H54 (cell line): ENCODE measurements around the gene CDPF1.
"Not testable (repeated sequence)": the region's sequence is repeated elsewhere in the genome, so short reads cannot be mapped to it uniquely, and the experiment has no call there.

ENCODE experiments used
- DNase-seq: peaks from one replicate; pipeline ENCODE4 v3.0.0; 2011; ENCODE audit warnings: low spot score, mixed read lengths; ENCODE audit not compliant: insufficient read length
- FAIRE-seq: peaks from 3 replicates; lab custom pipeline; 2011; peaks lifted over from hg19 to GRCh38; lab: Jason Lieb, UNC
- POLR2A ChIP-seq: IDR thresholded peaks from 2 replicates; pipeline ENCODE4 v1.6.1; 2011; ENCODE audit warnings: low read depth, mild to moderate bottlenecking, low read length

The CDPF1 gene

GRCh38 chr22:46213052-46213451 is 37.0 kb downstream of the CDPF1 start:
- no peak for TF ChIP-seq POLR2A
- DNase-seq: no peak
- FAIRE-seq: no peak

DNA sequence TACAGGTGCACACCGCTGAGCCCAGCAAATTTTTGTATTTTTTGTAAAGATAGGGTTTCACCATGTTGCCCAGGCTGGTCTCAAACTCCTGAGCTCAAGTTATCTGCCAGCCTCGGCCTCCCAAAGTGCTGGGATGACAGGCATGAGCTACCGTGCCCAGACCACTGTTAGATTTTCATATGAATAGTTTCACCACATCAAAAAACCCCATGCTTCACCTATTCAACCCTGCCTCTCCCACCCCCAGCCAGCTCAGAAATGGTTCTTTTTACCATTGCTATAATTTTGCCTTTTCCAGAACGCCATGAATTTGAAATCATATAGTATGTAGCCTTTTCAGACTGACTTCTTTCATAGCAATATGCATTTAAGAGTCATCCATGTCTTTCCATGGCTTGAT is 37.9 kb downstream of the CDPF1 start:
- DNase-seq (no peak), FAIRE-seq (no peak)
- TF ChIP-seq POLR2A: no peak

DNA sequence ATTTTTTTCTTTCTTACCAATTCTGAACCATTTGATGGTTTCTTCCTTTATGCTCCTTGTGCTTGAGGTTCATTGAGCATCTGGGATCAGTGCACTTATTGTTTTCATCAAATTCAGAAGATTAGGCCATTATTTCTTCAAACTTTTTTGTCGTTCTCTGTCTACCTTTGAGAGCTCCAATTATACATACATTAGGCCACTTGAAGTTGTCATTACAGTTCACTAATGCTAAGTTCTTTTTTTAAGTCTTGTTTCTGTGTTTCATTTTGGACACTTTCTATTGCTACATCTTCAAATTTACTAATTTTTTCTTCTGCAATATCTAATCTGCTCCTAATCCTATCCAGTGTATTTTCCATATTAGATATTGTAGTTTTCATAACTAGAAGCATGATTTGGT is 40.8 kb downstream of the CDPF1 start:
- no peak for FAIRE-seq
- no peak for TF ChIP-seq POLR2A
- DNase-seq: no peak

- FAIRE-seq (no peak), DNase-seq (no peak)
- TF ChIP-seq POLR2A: no peak
Measured at GRCh38 chr22:46203601-46203980, 46.5 kb downstream of the CDPF1 start.

DNA sequence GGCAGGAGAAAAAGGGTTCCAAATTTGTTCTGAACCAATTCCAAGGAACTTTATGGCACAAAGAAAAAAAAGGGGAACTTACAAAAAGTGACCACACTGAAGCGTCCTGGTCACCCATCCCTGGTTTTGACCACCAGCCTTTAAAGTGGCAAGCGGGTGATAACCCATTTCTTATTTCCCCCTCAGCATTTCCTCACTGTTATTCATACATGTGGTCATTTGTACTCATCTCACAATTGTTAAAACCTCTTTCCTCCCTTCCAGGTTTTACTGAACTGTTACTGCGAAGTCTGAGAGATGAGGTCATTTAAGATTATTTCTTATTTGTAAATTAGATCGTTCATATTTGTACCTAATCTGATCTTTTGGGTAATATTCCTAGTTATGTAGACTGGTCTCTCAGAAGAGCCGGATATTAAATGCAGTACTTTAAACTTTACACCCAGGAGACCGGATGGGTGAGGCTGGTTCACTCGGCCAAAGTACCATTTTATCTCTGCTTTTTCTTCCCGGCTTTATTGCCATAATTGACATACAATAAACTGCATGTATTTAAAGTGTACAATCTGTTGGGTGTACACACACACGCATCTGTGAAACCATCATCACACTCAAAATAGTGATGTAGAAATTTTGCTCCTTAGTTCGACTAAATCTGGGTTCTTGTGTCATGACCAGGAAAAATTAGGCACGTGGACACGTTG is 47.0 kb downstream of the CDPF1 start:
- FAIRE-seq (no peak), DNase-seq (no peak)
- TF ChIP-seq POLR2A: no peak

DNA sequence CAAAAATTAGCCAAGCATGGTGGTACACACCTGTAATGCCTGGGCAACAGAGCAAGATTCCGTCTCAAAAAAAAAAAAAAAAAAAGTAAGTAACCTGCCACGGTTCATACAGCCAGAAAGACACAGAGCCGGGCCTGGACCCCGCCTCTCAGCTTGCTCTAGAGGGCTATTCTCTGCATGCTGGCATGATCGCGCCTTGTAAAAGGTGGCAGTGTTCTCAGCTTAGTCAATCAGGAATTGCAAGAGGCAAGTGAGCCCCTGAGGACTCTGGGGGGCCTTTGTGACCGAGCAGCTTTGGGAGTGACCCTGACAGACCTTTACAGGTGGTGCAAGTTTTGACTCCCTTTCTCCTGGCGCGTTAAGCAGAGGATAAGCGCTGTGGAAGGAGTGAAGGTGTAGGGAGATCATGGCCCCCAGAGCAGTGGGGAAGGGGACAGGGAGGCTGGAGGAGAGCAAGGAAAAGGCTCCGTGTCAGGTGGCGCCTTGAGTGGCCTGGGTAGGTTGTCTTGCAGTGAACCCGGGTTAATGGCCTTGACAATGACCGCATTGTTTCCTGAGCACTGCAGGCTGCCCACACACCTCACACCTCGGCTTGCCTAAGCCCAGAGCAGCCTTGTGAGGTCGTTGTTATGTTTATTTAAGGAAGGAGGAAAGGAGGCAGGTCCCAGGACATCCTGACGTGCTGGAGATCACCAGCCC is 48.9 kb downstream of the CDPF1 start:
- no peak for FAIRE-seq
- DNase-seq: no peak
- TF ChIP-seq POLR2A: no peak

DNA sequence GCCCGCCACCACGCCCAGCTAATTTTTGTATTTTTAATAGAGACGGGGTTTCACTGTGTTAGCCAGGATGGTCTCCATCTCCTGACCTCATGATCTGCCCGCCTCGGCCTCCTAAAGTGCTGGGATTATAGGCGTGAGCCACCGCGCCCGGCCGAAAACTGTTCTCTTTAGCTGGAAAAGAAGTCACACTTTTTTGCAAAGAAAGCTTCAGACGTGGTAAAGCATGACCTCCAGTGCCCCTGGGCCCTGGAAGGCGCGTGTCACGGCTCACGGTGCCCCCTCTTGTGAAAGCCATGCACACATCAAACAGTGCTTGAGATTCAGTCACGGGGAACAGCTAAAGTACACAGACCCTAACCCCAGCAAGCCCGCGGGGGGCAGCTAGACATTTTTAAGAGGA is 51.3 kb downstream of the CDPF1 start:
- FAIRE-seq, DNase-seq: not testable (repeated sequence)

- no peak for FAIRE-seq
- no peak for DNase-seq
- no peak for TF ChIP-seq POLR2A
Measured at GRCh38 chr22:46198274-46198673, 51.8 kb downstream of the CDPF1 start.

DNA sequence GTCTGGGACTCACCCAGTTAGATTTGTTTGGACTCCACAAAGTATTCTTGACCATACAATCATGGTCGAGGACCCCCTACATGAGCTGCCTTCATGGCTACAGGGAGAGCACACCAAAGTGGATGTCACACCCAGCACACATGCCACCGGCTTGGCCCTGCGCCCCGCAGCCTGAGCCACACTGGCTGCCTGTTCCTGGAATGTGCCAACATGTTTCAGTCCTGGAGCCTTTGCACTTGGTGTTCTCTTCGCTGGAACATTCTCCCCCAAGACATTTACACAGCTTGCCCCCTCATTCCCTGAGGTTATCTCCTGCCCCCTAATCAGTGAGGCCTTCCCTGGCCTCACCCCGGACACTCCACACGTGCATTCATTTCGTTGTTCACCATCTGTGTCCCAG is 53.8 kb downstream of the CDPF1 start:
- no peak for TF ChIP-seq POLR2A
- FAIRE-seq (no peak), DNase-seq (no peak)

DNA sequence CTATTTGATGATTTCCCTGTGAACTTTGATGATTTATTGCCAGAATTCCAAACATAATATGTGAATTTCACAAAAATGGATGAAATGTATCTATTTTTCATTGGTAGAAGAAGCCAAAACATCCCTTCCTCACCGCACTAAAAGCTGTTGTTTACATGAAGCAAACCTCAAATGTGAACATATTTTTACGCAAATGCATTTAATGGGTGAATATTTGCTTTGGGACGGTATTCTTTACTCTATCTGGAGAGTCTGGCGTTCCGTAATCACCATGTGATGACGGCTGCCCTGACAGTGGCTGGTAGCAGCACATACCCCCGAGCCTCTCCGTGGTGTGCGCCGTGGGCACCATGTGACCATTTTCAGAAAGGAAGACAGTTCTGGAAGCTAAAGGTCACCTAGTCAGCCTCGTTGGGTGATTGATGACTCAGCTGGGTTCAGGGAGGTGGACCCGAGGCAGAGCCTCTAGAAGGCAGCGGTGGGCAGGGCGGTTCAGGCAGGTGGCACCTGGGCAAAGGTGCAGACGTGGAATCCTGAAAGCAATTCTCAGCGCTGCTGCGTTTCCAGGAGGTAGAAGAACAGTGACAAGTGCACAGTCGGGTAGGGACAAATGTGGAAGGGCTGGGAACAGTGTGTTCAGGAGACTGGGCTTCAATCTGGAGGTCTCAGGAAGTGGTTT is 54.5 kb downstream of the CDPF1 start:
- DNase-seq: no peak
- no peak for TF ChIP-seq POLR2A
- no peak for FAIRE-seq
